Epithelial cell of prostate (primary cell): ENCODE data around the gene RPL26.

Experiments
- DNase-seq: peaks from one replicate; pipeline ENCODE4 v3.0.0-alpha.2; 2011; ENCODE audit warnings: low read depth, low spot score
- H3K27ac ChIP-seq: fragments of 450-650 bp; 2 replicates; pipeline ENCODE4 v1.5.1; 2017; ENCODE audit warnings: mild to moderate bottlenecking

RPL26 gene

GRCh38 chr17:8337802-8338752 is 44.9 kb downstream of the RPL26 start:
- no peak overlapping the region for H3K27ac ChIP-seq
- no peak for DNase-seq

GRCh38 chr17:8333281-8333680 is 49.7 kb downstream of the RPL26 start:
- no peak overlapping the region for H3K27ac ChIP-seq
- DNase-seq = no peak

GRCh38 chr17:8332688-8333087 is 50.3 kb downstream of the RPL26 start:
- DNase-seq = no peak
- no peak overlapping the region for H3K27ac ChIP-seq

- no peak for DNase-seq
- H3K27ac ChIP-seq = no peak overlapping the region
Observed at GRCh38 chr17:8332128-8332527, 50.9 kb downstream of the RPL26 start.
